ENCODE measurements around the gene LRRC1. TPM values are rescaled to one million over a fixed set of nuclear protein-coding genes. Genes with fewer than 3 reads are reported as not detected.
A peak's percentile ranks its signal among the peaks of the same experiment; 100 is the strongest.

The LRRC1 gene
- total RNA-seq, 4 donors from 2014 or later: 41.7 to 52.4 (median 48.4) TPM

DNA sequence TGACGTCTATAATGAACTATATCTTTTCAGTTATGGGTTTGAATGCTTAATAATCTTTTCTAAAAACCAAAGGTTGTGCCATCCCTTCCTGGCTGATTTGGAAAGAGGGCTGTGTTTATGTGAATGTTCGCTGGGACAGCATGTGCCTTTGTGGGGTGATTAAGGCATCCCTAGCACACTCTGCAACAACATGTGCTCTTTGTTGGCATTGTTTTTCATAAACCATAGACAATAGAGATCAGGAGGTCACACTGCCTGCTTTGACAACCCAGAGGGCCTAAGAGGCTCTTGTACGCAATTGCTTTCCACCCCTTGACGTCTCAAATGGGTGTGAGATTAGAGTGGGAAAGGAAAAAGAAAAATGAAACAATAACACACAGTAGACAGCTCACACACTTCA, 116.0 kb downstream of the LRRC1 start:
- H3K4me3 ChIP-seq (replicated peaks in 1 of 3): no peak overlapping the region
- intact Hi-C loops (cut with DNase I): no loop called here
- WGBS, 2 donors: 68 to 82% methylated on average over 4 of the region's 4 CpGs
- H3K27ac ChIP-seq: peak overlapping the region in 1 of 3 donors; percentile 23
- H3K27me3 ChIP-seq: no peaks in the 10 kb centered on the region
- no peak for TF ChIP-seq POLR2A (IDR thresholded peaks at IDR 0.05)
- peaks cover 0 to 3% of the 10 kb centered on the region in 2 donors for H3K36me3 ChIP-seq
- DNase-seq: no peak
- peaks cover 0 to 14% of the 10 kb centered on the region in 2 donors for H3K4me1 ChIP-seq
- H3K9me3 ChIP-seq: no peaks in the 10 kb centered on the region

DNA sequence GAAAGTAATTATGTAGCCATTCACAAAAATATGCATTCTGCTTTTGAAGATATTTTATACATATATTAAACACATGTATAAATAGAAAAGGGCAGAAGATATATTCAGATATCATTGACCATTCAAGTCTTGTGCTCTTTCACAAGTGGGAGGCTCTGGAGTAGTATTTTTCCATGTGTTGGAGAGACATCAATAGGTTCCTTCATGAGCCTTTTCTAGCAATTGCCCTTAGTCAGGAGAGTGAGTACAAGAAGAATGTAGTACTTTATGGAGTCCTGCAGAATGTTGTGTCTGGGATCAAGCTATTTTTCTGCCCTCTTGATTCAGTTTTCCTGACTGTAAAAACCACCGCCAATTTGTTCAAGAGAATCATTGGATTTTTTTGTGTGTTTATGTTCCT, 117.9 kb downstream of the LRRC1 start:
- 95 to 100% methylated on average over 1 of the region's 1 CpG for WGBS, 2 donors
- H3K4me1 ChIP-seq: peaks cover 0 to 12% of the 10 kb centered on the region in 2 donors
- H3K4me3 ChIP-seq (replicated peaks in 1 of 3): no peak overlapping the region
- intact Hi-C loops (cut with DNase I): no loop called here
- H3K36me3 ChIP-seq: peaks cover 0 to 3% of the 10 kb centered on the region in 2 donors
- H3K27me3 ChIP-seq: no peaks in the 10 kb centered on the region
- no peak overlapping the region for H3K27ac ChIP-seq
- no peak for DNase-seq
- H3K9me3 ChIP-seq: no peaks in the 10 kb centered on the region
- TF ChIP-seq, protein P1, sequence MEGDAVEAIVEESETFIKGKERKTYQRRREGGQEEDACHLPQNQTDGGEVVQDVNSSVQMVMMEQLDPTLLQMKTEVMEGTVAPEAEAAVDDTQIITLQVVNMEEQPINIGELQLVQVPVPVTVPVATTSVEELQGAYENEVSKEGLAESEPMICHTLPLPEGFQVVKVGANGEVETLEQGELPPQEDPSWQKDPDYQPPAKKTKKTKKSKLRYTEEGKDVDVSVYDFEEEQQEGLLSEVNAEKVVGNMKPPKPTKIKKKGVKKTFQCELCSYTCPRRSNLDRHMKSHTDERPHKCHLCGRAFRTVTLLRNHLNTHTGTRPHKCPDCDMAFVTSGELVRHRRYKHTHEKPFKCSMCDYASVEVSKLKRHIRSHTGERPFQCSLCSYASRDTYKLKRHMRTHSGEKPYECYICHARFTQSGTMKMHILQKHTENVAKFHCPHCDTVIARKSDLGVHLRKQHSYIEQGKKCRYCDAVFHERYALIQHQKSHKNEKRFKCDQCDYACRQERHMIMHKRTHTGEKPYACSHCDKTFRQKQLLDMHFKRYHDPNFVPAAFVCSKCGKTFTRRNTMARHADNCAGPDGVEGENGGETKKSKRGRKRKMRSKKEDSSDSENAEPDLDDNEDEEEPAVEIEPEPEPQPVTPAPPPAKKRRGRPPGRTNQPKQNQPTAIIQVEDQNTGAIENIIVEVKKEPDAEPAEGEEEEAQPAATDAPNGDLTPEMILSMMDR (IDR thresholded peaks at IDR 0.05): no peak
- no peak for TF ChIP-seq POLR2A (IDR thresholded peaks at IDR 0.05)

DNA sequence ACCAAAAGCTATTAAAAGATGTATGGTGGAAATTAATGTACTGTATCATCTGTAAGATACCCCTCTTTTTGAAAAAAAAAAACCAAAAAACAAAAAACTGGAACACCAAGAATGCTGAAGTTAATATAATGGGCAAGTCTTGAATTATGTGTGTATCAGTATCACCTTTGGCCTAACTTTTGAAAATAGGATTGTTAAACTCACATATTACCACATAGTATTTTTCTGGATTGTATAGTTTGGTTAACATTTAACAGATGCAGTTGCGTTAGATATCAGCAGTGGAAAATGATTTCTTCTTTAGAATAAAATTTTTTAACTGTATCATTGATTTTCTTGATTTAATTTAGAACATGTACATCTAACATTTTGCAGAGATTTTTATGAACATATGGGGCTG, 118.5 kb downstream of the LRRC1 start:
- intact Hi-C loops (cut with DNase I): no loop called here
- Histone ChIP-seq H3K36me3 (peaks cover 0 to 3% of the 10 kb centered on the region in 2 donors), H3K27me3 (no peaks in the 10 kb centered on the region), H3K9me3 (no peaks in the 10 kb centered on the region), H3K4me1 (peaks cover 0 to 12% of the 10 kb centered on the region in 2 donors), H3K27ac (no peak overlapping the region), H3K4me3 (replicated peaks in 1 of 3) (no peak overlapping the region)
- DNase-seq: no peak
- 96 to 98% methylated on average over 1 of the region's 1 CpG for WGBS, 2 donors
- TF ChIP-seq, protein P1 (IDR thresholded peaks at IDR 0.05): no peak
- TF ChIP-seq POLR2A (IDR thresholded peaks at IDR 0.05): no peak

DNA sequence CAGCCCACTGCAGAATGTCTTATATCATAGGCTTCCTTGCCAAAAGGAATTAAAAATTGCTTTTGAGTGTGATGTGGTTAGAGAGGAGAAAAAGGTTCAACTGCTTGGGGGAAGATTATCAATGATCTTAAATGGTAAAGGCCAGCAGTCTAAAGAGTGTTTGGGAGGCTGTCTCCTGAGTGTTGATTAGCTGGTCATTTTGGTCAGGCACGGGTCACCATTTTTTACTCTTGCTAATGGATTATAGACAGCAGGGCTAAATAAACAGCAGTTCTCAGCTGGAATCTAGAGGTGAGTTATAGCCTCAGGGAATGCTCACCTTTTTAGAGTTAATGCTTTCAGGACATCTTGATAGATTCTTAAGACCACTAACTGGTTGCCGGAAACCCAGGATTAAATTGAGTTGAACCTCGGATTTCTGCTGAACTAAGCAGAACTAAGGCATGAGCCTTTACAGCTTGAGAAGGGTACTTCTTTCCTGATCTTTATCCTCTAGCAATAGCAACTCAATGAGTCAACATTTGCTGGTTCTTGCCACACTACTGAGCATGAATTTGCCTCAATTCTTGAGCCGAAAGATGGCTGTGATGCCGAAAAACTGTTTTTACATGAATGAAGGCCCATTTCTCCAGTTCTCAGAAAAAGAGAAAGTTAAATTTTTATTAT, 120.4 kb downstream of the LRRC1 start:
- Histone ChIP-seq H3K4me1 (peaks cover 0 to 12% of the 10 kb centered on the region in 2 donors), H3K27ac (no peak overlapping the region), H3K9me3 (no peaks in the 10 kb centered on the region), H3K4me3 (replicated peaks in 1 of 3) (no peak overlapping the region), H3K27me3 (no peaks in the 10 kb centered on the region), H3K36me3 (peaks cover 0 to 3% of the 10 kb centered on the region in 2 donors)
- no peak for DNase-seq
- intact Hi-C loops (cut with DNase I): no loop called here
- 69 to 90% methylated on average over 5 of the region's 5 CpGs for WGBS, 2 donors
- no peak for TF ChIP-seq POLR2A (IDR thresholded peaks at IDR 0.05)
- TF ChIP-seq, protein P1 (IDR thresholded peaks at IDR 0.05): no peak

DNA sequence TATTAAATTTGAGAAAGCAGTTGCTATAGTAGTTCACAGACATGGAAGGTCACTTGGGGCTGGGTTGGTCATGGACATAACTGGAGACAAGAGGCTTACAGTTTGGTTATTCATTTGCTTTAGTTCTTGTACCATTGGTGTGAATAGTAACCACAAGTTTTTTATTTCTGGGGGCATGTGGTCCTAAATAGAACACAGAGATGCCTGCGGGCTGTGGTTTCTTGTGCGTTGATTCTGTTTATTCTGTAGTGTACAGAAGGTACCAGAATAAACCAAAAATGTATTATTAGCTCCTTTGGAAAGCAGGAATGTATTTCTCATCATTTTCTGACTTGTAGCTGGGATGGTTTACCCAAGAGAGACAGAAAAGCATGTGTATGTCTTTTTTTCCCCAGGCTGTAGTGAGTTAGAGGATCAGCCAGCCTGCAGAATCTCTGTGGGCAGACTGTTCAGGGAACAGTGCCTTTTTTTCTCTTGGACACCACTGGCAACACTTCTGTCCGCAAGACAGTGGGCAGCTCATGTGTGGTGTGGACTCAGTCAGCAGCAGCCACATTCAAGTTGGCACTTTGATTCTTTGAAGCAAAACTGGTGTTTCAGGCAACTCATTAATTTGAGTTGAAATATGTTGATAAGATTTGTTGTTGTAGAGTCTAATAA, 122.1 kb downstream of the LRRC1 start:
- H3K27me3 ChIP-seq: no peaks in the 10 kb centered on the region
- peaks cover 13 to 23% of the 10 kb centered on the region in 2 donors for H3K4me1 ChIP-seq
- WGBS, 2 donors: 90 to 92% methylated on average over 3 of the region's 3 CpGs
- no peak for DNase-seq
- TF ChIP-seq POLR2A (IDR thresholded peaks at IDR 0.05): no peak
- TF ChIP-seq, protein P1 (IDR thresholded peaks at IDR 0.05): no peak
- H3K9me3 ChIP-seq: no peaks in the 10 kb centered on the region
- H3K36me3 ChIP-seq: peaks cover 0 to 3% of the 10 kb centered on the region in 2 donors
- intact Hi-C loops (cut with DNase I): no loop called here
- H3K27ac ChIP-seq: no peak overlapping the region
- no peak overlapping the region for H3K4me3 ChIP-seq (replicated peaks in 1 of 3)

Measured in thyroid gland (tissue), 4 donors.